Suppressor macrophage treated with lipopolysaccharide for 4 hours (primary cell): ENCODE measurements around the gene PIP4K2A.
"Not testable (repeated sequence)": the region's sequence is repeated elsewhere in the genome, so short reads cannot be mapped to it uniquely, and the experiment has no call there.

Source experiments
- DNase-seq: peaks from one replicate; pipeline ENCODE4 v3.0.0-alpha.2; 2020

Gene PIP4K2A

DNA sequence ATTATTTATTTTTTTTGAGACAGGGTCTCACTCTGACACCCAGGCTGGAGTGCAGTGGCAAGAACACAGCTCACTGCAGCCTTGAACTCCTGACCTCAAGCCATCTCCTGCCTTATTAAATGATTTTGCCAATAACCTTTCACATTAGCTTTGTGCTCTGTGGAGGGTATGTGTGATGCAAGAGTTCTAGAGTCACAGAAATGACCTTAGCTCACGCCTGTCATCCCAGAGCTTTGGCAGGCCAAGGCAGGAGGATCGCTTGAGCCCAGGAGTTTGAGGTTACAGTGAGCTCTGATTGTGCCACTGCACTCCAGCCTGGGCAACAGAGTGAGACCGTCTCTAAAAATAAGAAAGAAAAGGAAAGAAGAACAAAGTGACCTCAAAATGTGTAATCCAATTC lies 4.3 kb upstream of the PIP4K2A start:
- DNase-seq: not testable (repeated sequence)

- DNase-seq: no peak
Measured at GRCh38 chr10:22717728-22718127, 3.4 kb upstream of the PIP4K2A start.

DNA sequence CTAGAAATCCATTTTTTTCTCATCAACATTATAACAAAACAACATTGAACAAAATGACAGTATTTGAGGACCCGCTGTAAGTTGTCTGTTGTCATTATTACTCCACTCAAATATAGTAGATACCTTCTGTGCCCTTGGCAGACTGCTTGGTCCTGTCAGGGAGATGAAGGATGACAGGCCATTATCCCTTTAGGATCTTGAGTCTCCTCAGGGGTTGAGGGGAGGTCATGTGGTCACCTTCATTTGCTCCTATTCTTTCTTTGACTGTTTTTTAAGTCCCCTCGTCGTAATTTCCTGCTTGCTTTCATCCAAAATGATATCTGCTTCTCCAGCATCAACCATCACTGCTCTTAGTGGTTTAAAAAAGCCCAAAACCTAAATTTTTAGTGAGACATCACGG lies 2.6 kb upstream of the PIP4K2A start:
- no peak for DNase-seq

GRCh38 chr10:22715290-22715625 lies 880 bp upstream of the PIP4K2A start:
- DNase-seq: no peak

- peak; percentile 43 for DNase-seq
Measured at GRCh38 chr10:22713853-22714478, 412 bp downstream of the PIP4K2A start.

- peak; percentile 36 for DNase-seq
Measured at GRCh38 chr10:22712956-22713852, 1.2 kb downstream of the PIP4K2A start.

GRCh38 chr10:22712211-22712955 lies 2.0 kb downstream of the PIP4K2A start:
- no peak for DNase-seq

DNA sequence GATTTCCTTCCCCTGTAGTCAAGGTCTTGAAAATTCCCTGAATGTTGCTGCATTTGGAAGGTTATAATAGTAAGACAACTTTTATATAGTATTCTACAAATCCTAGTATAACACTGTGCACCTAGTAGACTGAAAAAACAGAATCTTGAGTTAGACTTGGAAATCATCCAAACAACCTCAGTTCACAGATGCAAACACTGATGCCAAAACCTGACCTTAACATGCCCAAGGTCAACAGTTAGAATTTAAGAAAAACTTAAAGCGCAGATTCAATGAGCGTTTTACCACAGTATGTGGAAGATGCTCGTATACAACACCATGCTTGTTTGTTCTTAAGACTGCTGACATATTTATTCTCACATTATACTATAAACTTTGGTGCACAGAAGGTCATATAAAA lies 3.0 kb downstream of the PIP4K2A start:
- no peak for DNase-seq

DNA sequence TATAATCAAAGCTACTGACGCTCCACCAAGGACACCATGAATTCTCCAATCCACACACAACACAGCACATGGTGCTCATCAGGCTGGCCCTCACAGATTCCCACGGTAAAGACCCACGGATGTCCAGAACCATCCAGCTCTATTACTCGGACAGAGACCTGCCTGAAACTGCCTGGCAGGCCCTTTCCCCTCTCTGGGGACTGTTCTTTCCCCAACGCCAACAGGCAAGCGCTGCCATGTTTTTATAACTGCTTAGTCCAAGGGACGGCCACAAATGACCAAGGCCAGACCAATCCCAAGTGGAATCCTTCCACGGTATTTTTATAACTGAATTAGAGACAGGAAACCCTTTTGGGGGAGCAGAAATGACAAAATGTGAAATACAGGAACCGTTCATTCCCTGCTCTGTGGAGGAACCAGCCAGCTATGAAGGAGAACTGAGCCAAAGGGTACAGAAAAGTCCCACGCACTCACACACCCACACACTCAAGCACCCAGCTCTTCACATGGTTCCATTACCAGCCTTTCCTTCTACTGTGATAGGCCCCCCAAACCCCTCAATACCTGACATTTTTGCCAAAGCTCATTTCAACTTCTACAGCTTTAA lies 4.1 kb downstream of the PIP4K2A start:
- DNase-seq: peak; percentile 73

- DNase-seq: no peak
Measured at GRCh38 chr10:22708772-22709171, 5.6 kb downstream of the PIP4K2A start.

DNA sequence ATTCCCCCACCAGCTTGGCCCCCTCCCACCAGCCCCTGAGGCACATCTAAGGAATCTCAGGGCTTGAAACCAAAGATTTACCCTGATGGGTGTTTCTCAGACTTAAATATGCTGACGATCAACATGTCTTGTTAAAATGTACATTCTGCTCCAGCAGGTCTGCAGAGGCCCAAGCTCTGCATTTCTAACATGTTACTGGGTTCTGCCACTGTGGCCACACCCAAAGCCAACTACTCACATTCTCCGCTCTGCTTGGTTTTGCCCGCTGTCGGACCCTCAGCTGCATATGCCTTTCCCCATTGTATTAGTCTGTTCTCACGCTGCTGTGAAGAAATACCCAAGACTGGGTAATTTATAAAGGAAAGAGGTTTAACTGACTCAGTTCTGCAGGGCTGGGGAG lies 8.9 kb downstream of the PIP4K2A start:
- DNase-seq: no peak

- no peak for DNase-seq
Measured at GRCh38 chr10:22704942-22705341, 9.4 kb downstream of the PIP4K2A start.

DNA sequence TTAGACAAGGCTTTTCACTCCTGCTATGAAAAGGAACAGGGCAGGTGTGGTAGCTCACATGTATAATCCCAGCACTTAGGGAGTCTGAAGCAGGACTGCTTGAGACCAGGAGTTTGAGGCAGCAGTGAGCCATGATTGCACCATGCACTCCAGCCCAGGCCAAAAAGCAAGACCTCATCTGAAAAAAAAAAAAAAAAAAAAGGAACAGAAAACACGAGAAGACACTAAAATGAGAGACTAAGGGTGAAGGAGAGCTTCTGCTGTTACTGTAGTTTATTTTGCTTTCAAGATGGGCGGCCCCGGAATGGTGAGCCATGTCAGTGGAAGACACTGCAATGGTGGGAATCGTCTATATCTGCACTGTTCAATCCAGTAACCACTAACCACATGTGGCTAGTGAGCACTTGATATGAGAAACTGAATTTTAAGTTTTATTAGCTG lies 9.9 kb downstream of the PIP4K2A start:
- DNase-seq: peak; percentile 53

DNA sequence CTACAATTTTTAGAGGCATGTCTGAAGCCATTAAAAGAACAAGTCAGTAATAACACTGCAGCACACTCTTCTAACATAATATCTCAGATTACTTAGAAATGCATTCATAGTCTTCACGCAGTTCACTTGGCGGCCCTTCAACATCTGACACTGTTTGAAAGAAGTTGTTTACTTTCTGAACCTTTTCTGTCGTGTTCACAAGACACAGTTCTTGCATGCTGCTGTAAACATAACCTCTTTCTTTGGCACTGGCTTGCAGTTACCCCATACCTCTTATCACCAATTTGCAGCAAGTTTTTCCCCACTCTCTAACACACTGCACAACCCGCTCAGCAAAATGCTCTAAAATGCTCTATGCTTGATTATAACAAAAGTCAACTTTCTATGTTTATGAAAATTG lies 12.0 kb downstream of the PIP4K2A start:
- no peak for DNase-seq

DNA sequence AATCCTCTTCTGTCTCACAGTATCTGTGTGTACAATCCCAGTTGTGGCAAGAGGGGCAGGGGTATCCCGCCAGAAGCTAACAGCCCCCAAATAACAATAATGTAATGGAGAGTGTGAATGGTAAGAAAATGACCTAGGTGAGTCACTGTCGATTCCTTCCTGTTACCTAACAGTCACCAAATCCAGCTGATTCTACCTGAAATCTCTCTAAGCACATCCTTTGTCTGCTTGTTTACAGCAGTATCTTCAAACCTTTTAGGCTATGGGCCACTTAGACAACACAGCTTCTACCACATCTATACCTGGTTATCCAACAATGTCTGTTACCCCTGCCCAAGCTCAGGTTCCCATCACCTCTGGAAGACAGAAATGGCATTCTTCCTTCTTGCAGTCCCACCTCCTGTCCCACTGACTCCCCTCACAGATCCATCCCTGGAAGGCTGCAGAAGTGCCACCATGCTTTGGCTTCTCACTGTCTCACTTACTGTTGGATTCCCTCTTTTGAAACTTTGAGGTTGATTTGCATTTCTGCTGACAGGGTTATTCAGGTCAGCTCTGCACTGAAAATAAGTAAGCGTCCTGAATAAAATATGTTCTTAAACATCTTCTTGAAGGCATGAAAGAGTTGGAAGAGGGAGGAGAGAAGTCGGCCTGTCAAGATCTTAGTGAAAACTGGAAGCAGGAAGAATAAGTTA lies 13.1 kb downstream of the PIP4K2A start:
- DNase-seq: no peak

DNA sequence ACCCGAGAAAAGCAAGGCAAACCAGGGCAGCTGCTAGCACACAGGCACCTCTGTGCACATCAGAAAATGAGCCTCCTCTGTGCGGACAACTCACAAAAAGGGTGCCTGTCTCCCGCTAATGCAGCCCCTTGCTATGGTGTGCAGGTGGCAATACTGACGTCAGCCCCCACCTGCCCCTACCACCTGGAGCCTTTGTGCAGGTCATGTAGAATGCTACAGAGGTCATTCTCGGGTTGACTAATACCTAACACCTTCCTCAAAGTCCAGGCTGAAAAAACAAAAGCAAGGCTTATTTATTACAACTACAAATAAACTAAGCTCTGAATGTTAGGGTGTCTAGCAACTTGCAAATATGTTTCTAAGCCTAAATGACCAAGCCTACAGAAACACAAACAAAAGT lies 13.9 kb downstream of the PIP4K2A start:
- no peak for DNase-seq

GRCh38 chr10:22699976-22700375 lies 14.4 kb downstream of the PIP4K2A start:
- DNase-seq: no peak

GRCh38 chr10:22698941-22699440 lies 15.4 kb downstream of the PIP4K2A start:
- no peak for DNase-seq

DNA sequence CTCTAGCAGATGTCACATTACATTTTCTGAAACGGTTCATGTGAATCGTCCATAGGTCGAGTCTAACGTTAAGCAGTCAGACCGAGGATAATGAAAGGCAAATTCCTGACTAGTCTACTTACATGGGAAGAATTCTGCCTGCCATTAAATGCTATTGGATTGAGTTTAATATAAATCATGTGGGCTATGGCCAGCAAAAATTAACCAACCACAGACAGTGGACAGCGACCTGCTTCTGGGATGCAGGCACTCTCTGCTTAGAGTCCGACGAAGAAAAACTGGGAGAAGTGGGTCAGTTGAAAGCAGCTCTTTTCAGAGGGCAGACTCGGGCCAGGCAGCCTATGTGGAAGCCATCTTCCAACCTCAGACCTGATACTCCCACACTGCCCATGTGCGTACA lies 16.6 kb downstream of the PIP4K2A start:
- no peak for DNase-seq

GRCh38 chr10:22697101-22697500 lies 17.3 kb downstream of the PIP4K2A start:
- no peak for DNase-seq

GRCh38 chr10:22693860-22694259 lies 20.5 kb downstream of the PIP4K2A start:
- DNase-seq: no peak

GRCh38 chr10:22693371-22693784 lies 21.0 kb downstream of the PIP4K2A start:
- DNase-seq: peak; percentile 68
